Measurements from ENCODE around the gene PPP2R2D. TPM values are rescaled to one million over a fixed set of nuclear protein-coding genes. Genes with fewer than 3 reads are reported as not detected.

The PPP2R2D gene
- total RNA-seq, 1 experiment from 2014 or later: 41.0 TPM

GRCh38 chr10:131935260-131935659 is 34.5 kb downstream of the PPP2R2D start:
- no peak overlapping the region for H3K27ac ChIP-seq (ENCODE audit: low read length)
- no peaks in the 10 kb centered on the region for H3K9me3 ChIP-seq (ENCODE audit: control insufficient read depth, insufficient read depth, low read depth, low read length)
- TF ChIP-seq REST (IDR thresholded peaks at IDR 0.05; ENCODE audit: insufficient read depth in 1 of 2, low read depth in 2 of 2, low read length in 1 of 2): no peak
- no peak for TF ChIP-seq POLR2AphosphoS5 (IDR thresholded peaks at IDR 0.05; ENCODE audit: low read depth, low read length)
- no peak for TF ChIP-seq TCF7L2 (IDR thresholded peaks at IDR 0.05; ENCODE audit: low read depth, low read length)
- TF ChIP-seq CTCF (IDR thresholded peaks at IDR 0.05): no peak
- TF ChIP-seq SIN3A (IDR thresholded peaks at IDR 0.05; ENCODE audit: borderline replicate concordance, insufficient read depth, low read depth, low read length): no peak
- in situ Hi-C loops (cut with HindIII; ENCODE audit: low pct_unique_long_range_greater_than_20kb, low sequenced_read_pairs): no loop called here
- no peaks in the 10 kb centered on the region for H3K4me1 ChIP-seq (ENCODE audit: control insufficient read depth, insufficient read depth, low read length)
- ChIA-PET POLR2A (interaction anchor here (0.7 kb wide), 1 partner anchor 13 kb away, joined by 3 read pairs; no protein-coding TSS in a partner anchor), CTCF (no interaction called here)
- intact Hi-C loops (cut with micrococcal nuclease; ENCODE audit: unreplicated experiment): no loop called here
- H3K4me3 ChIP-seq (ENCODE audit: low read depth in 2 of 2, low read length in 2 of 2): no peak overlapping the region
- ATAC-seq: no peak
- no TSS peak for BruUV-seq (replicated peaks)
- no peak for DNase-seq (ENCODE audit: low read depth, low spot score)
- peaks cover under 1% of the 10 kb centered on the region; the same call in 1 of the 2 replicates for H3K36me3 ChIP-seq (ENCODE audit: control insufficient read depth, insufficient read depth, low read length)
- H3K27me3 ChIP-seq (ENCODE audit: control insufficient read depth, insufficient read depth, low read length): no peaks in the 10 kb centered on the region

GRCh38 chr10:131936294-131936693 is 35.5 kb downstream of the PPP2R2D start:
- intact Hi-C loops (cut with micrococcal nuclease; ENCODE audit: unreplicated experiment): no loop called here
- CTCF ChIA-PET: no interaction called here

More at GRCh38 chr10:131936294-131936693, 35.5 kb downstream of the PPP2R2D start:
- H3K27me3 ChIP-seq (ENCODE audit: control insufficient read depth, insufficient read depth, low read length): no peaks in the 10 kb centered on the region
- BruUV-seq (replicated peaks): no TSS peak
- no peak overlapping the region for H3K27ac ChIP-seq (ENCODE audit: low read length)
- no peak for TF ChIP-seq TCF7L2 (IDR thresholded peaks at IDR 0.05; ENCODE audit: low read depth, low read length)
- TF ChIP-seq REST (IDR thresholded peaks at IDR 0.05; ENCODE audit: insufficient read depth in 1 of 2, low read depth in 2 of 2, low read length in 1 of 2): no peak
- no peak for TF ChIP-seq SIN3A (IDR thresholded peaks at IDR 0.05; ENCODE audit: borderline replicate concordance, insufficient read depth, low read depth, low read length)
- TF ChIP-seq POLR2AphosphoS5 (IDR thresholded peaks at IDR 0.05; ENCODE audit: low read depth, low read length): no peak
- no peak for TF ChIP-seq CTCF (IDR thresholded peaks at IDR 0.05)
- ATAC-seq: no peak
- in situ Hi-C loops (cut with HindIII; ENCODE audit: low pct_unique_long_range_greater_than_20kb, low sequenced_read_pairs): no loop called here
- DNase-seq (ENCODE audit: low read depth, low spot score): no peak
- no peaks in the 10 kb centered on the region for H3K9me3 ChIP-seq (ENCODE audit: control insufficient read depth, insufficient read depth, low read depth, low read length)
- peaks cover 4% of the 10 kb centered on the region; the same call in 1 of the 2 replicates for H3K36me3 ChIP-seq (ENCODE audit: control insufficient read depth, insufficient read depth, low read length)
- no peaks in the 10 kb centered on the region for H3K4me1 ChIP-seq (ENCODE audit: control insufficient read depth, insufficient read depth, low read length)
- no peak overlapping the region for H3K4me3 ChIP-seq (ENCODE audit: low read depth in 2 of 2, low read length in 2 of 2)
- POLR2A ChIA-PET: no interaction called here
